ENCODE results near the gene CDC42EP4. TPM values are rescaled to one million over a fixed set of nuclear protein-coding genes. Genes with fewer than 3 reads are reported as not detected.

CDC42EP4 gene
- total RNA-seq, 1 experiment from 2014 or later: 25.8 TPM

DNA sequence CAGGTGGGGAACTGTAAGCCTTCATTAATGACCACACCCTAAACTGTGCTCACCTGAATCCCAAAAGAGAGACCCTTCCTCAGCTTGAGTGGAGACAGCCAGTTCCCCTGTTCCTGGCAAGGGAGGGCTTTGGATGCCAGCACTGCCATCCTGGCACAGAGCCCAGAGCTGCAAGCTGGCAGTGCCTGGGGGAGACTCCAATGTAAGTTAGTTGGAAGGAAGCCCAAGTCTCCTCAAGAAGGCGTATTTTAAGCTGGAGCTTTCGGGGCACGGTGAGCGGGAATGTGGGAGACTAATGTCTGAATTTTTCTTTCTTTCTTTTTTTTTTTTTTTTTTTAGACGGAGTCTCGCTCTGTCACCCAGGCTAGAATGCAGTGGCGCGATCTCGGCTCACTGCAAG, 4.7 kb downstream of the CDC42EP4 start:
- H3K36me3 ChIP-seq (ENCODE audit: control insufficient read depth, insufficient read depth, low read length): peaks cover 3% of the 10 kb centered on the region; the same call in 1 of the 2 replicates
- BruUV-seq (replicated peaks): no TSS peak
- H3K27me3 ChIP-seq (replicated peaks; ENCODE audit: control insufficient read depth, insufficient read depth, low read length): no peaks in the 10 kb centered on the region
- Mint-ChIP-seq H3K4me3 (ENCODE audit: unreplicated experiment) (no peak overlapping the region), H3K9me3 (ENCODE audit: unreplicated experiment) (no peaks in the 10 kb centered on the region), H3K27ac (ENCODE audit: unreplicated experiment) (no peak overlapping the region), H3K36me3 (ENCODE audit: insufficient read depth, unreplicated experiment) (peaks cover 31% of the 10 kb centered on the region), H3K4me1 (ENCODE audit: low read depth, unreplicated experiment) (peaks cover 18% of the 10 kb centered on the region), H3K27me3 (ENCODE audit: insufficient read depth, unreplicated experiment) (no peaks in the 10 kb centered on the region)
- H3K4me1 ChIP-seq: peaks cover 39% of the 10 kb centered on the region
- no peaks in the 10 kb centered on the region for H3K9me3 ChIP-seq
- ChIA-PET POLR2A (no interaction called here), CTCF (no interaction called here)
- DNase-seq: no peak
- no peak overlapping the region for H3K4me3 ChIP-seq (ENCODE audit: low read depth, low read length)
- no peak for TF ChIP-seq CTCF (IDR thresholded peaks at IDR 0.05; ENCODE audit: insufficient read depth in 1 of 2, low read depth in 1 of 2, low read length in 1 of 2, severe bottlenecking in 1 of 2, unreplicated experiment in 1 of 2)
- intact Hi-C loops (cut with micrococcal nuclease; ENCODE audit: unreplicated experiment): no loop called here

GRCh38 chr17:73305845-73306836, 5.7 kb downstream of the CDC42EP4 start:
- no peaks in the 10 kb centered on the region for H3K27me3 ChIP-seq (replicated peaks; ENCODE audit: control insufficient read depth, insufficient read depth, low read length)
- Mint-ChIP-seq H3K27me3 (ENCODE audit: insufficient read depth, unreplicated experiment) (no peaks in the 10 kb centered on the region), H3K4me1 (ENCODE audit: low read depth, unreplicated experiment) (peaks cover 18% of the 10 kb centered on the region), H3K27ac (ENCODE audit: unreplicated experiment) (no peak overlapping the region), H3K36me3 (ENCODE audit: insufficient read depth, unreplicated experiment) (peaks cover 21% of the 10 kb centered on the region), H3K9me3 (ENCODE audit: unreplicated experiment) (no peaks in the 10 kb centered on the region), H3K4me3 (ENCODE audit: unreplicated experiment) (no peak overlapping the region)
- H3K9me3 ChIP-seq: no peaks in the 10 kb centered on the region
- peaks cover 3% of the 10 kb centered on the region; the same call in 1 of the 2 replicates for H3K36me3 ChIP-seq (ENCODE audit: control insufficient read depth, insufficient read depth, low read length)
- H3K4me3 ChIP-seq (ENCODE audit: low read depth, low read length): no peak overlapping the region
- intact Hi-C loops (cut with micrococcal nuclease; ENCODE audit: unreplicated experiment): no loop called here
- no TSS peak for BruUV-seq (replicated peaks)
- POLR2A ChIA-PET: interaction anchor here (0.6 kb wide), 1 partner anchor 713 kb away, joined by 3 read pairs; no protein-coding TSS in a partner anchor
- TF ChIP-seq CTCF (IDR thresholded peaks at IDR 0.05; ENCODE audit: insufficient read depth in 1 of 2, low read depth in 1 of 2, low read length in 1 of 2, severe bottlenecking in 1 of 2, unreplicated experiment in 1 of 2): no peak
- peaks cover 39% of the 10 kb centered on the region for H3K4me1 ChIP-seq
- CTCF ChIA-PET: no interaction called here
- DNase-seq: no peak

GRCh38 chr17:73304971-73305812, 6.6 kb downstream of the CDC42EP4 start:
- CTCF ChIA-PET: no interaction called here
- no peaks in the 10 kb centered on the region for H3K9me3 ChIP-seq
- Mint-ChIP-seq H3K27me3 (ENCODE audit: insufficient read depth, unreplicated experiment) (no peaks in the 10 kb centered on the region), H3K36me3 (ENCODE audit: insufficient read depth, unreplicated experiment) (peaks cover 14% of the 10 kb centered on the region), H3K9me3 (ENCODE audit: unreplicated experiment) (no peaks in the 10 kb centered on the region), H3K4me3 (ENCODE audit: unreplicated experiment) (no peak overlapping the region), H3K27ac (ENCODE audit: unreplicated experiment) (no peak overlapping the region), H3K4me1 (ENCODE audit: low read depth, unreplicated experiment) (peaks cover 18% of the 10 kb centered on the region)
- no peak overlapping the region for H3K4me3 ChIP-seq (ENCODE audit: low read depth, low read length)
- H3K36me3 ChIP-seq (ENCODE audit: control insufficient read depth, insufficient read depth, low read length): peaks cover 3% of the 10 kb centered on the region; the same call in 1 of the 2 replicates
- no peak for TF ChIP-seq CTCF (IDR thresholded peaks at IDR 0.05; ENCODE audit: insufficient read depth in 1 of 2, low read depth in 1 of 2, low read length in 1 of 2, severe bottlenecking in 1 of 2, unreplicated experiment in 1 of 2)
- POLR2A ChIA-PET: no interaction called here
- no peak for DNase-seq
- H3K4me1 ChIP-seq: peaks cover 39% of the 10 kb centered on the region
- BruUV-seq (replicated peaks): no TSS peak
- H3K27me3 ChIP-seq (replicated peaks; ENCODE audit: control insufficient read depth, insufficient read depth, low read length): no peaks in the 10 kb centered on the region
- intact Hi-C loops (cut with micrococcal nuclease; ENCODE audit: unreplicated experiment): no loop called here

Measured in Caco-2 (cell line).